ENCODE measurements around the gene EDNRA. TPM values are rescaled to one million over a fixed set of nuclear protein-coding genes. Genes with fewer than 3 reads are reported as not detected.
A peak's percentile ranks its signal among the peaks of the same experiment; 100 is the strongest.
"Not testable (repeated sequence)": the region's sequence is repeated elsewhere in the genome, so short reads cannot be mapped to it uniquely, and the experiment has no call there.

EDNRA gene
- total RNA-seq (2021) = not detected in 2 replicates
- Bru-seq, nascent RNA = percentile 12 among the genes with signal in this experiment
- percentile 6 among the genes with signal in this experiment for BruChase-seq, experiment 1, labeled RNA remaining after a 2-hour chase
- percentile 11 among the genes with signal in this experiment for BruChase-seq, experiment 2, labeled RNA remaining after a 6-hour chase
- long read RNA-seq = 0 reads

DNA sequence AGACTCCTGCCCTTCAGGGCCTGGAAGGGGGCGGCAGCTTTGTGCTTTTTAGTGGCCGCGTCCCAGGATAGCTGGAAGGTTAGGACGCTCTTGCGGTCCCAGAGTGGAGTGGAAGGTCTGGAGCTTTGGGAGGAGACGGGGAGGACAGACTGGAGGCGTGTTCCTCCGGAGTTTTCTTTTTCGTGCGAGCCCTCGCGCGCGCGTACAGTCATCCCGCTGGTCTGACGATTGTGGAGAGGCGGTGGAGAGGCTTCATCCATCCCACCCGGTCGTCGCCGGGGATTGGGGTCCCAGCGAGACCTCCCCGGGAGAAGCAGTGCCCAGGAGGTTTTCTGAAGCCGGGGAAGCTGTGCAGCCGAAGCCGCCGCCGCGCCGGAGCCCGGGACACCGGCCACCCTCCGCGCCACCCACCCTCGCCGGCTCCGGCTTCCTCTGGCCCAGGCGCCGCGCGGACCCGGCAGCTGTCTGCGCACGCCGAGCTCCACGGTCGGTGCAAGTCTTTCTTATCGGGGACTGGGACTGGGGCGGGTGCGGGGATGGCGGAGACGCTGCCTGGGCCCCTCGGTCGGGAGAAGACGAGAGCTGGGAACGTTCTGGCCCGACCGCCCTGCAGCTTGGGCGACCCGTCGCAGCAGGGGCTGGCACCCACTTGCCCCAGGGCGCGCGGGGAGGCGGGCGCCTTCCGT is at the start of gene EDNRA:
Gene EDNRA (plus strand): TSS at position 207 of the 686 bp plus-strand sequence. CDS start 4,585 bp downstream, outside the sequence.
- H4K20me1 ChIP-seq (ENCODE audit: insufficient read depth) = no peaks in the 10 kb centered on the region
- peak within 1 kb of the TSS; percentile 59 for H3K4me2 ChIP-seq
- H3K4me3 ChIP-seq = peak within 1 kb of the TSS; percentile 46
- ChIA-PET CTCF (interaction anchor here (0.6 kb wide), 1 partner anchor 11 kb away, joined by 10 read pairs; no protein-coding TSS in a partner anchor), POLR2A (ENCODE audit: unreplicated experiment) (no interaction called here)
- H3K9me3 ChIP-seq (ENCODE audit: insufficient read depth, low read depth) = no peaks in the 10 kb centered on the region
- DNase-seq = peak in 1 of 2 experiments; percentile 16
- H3K4me1 ChIP-seq (replicated peaks; ENCODE audit: insufficient read depth) = no peaks in the 10 kb centered on the region
- no TSS peak for BruUV-seq (replicated peaks)
- no peaks in the 10 kb centered on the region for H3K36me3 ChIP-seq (ENCODE audit: low read depth)
- intact Hi-C loops (cut with micrococcal nuclease; ENCODE audit: unreplicated experiment) = no loop called here
- no peaks in the 10 kb centered on the region for H3F3A ChIP-seq (ENCODE audit: insufficient read depth, low read depth)
- H3K9me2 ChIP-seq (ENCODE audit: insufficient read depth) = no peaks in the 10 kb centered on the region
- H3K27me3 ChIP-seq (ENCODE audit: insufficient read depth, low read depth) = no peaks in the 10 kb centered on the region
- H3K27ac ChIP-seq = no peak within 1 kb of the TSS
- peak within 1 kb of the TSS; percentile 60 for H2AFZ ChIP-seq
- TF ChIP-seq, protein P1, sequence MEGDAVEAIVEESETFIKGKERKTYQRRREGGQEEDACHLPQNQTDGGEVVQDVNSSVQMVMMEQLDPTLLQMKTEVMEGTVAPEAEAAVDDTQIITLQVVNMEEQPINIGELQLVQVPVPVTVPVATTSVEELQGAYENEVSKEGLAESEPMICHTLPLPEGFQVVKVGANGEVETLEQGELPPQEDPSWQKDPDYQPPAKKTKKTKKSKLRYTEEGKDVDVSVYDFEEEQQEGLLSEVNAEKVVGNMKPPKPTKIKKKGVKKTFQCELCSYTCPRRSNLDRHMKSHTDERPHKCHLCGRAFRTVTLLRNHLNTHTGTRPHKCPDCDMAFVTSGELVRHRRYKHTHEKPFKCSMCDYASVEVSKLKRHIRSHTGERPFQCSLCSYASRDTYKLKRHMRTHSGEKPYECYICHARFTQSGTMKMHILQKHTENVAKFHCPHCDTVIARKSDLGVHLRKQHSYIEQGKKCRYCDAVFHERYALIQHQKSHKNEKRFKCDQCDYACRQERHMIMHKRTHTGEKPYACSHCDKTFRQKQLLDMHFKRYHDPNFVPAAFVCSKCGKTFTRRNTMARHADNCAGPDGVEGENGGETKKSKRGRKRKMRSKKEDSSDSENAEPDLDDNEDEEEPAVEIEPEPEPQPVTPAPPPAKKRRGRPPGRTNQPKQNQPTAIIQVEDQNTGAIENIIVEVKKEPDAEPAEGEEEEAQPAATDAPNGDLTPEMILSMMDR (conservative IDR thresholded peaks at IDR 0.05) = no peak
- TF ChIP-seq EZH2 (IDR thresholded peaks at IDR 0.05; ENCODE audit: low read depth) = no peak
- no peaks in the 10 kb centered on the region for H3K79me2 ChIP-seq (ENCODE audit: low read depth)

DNA sequence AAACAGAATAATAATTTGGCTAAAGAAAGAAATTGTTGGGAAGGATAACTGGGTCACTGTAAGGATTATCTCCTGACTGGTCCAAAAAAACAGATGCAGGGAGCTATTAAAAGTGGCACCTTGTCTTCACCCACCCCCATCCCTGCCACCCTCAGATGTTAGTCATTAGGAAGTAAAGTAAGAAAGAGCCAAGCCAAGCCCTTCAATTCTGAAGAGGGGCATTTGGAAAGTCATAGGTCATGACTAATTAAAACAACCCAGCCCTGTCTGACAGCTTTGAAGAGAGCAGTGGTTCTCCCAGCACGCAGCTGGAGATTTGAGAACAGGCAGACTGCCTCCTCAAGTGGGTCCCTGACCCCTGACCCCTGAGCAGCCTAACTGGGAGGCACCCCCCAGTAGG is 46.5 kb upstream of the EDNRA start:
- H3K9me2 ChIP-seq (ENCODE audit: insufficient read depth); H3K4me1 ChIP-seq (replicated peaks; ENCODE audit: insufficient read depth); H3K27me3 ChIP-seq (ENCODE audit: insufficient read depth, low read depth); H2AFZ ChIP-seq; H3K36me3 ChIP-seq (ENCODE audit: low read depth); H4K20me1 ChIP-seq (ENCODE audit: insufficient read depth); H3K9me3 ChIP-seq (ENCODE audit: insufficient read depth, low read depth); H3K4me3 ChIP-seq; H3F3A ChIP-seq (ENCODE audit: insufficient read depth, low read depth); intact Hi-C loops (cut with micrococcal nuclease; ENCODE audit: unreplicated experiment); CTCF ChIA-PET; H3K27ac ChIP-seq; H3K4me2 ChIP-seq; BruUV-seq (replicated peaks); DNase-seq; H3K79me2 ChIP-seq (ENCODE audit: low read depth): not testable (repeated sequence)
- POLR2A ChIA-PET (ENCODE audit: unreplicated experiment) = interaction anchor here (0.6 kb wide), 1 partner anchor 21 kb away, joined by 9 read pairs; no protein-coding TSS in a partner anchor

GRCh38 chr4:147440442-147440841 is 40.5 kb upstream of the EDNRA start:
- no peaks in the 10 kb centered on the region for H3K36me3 ChIP-seq (ENCODE audit: low read depth)
- no peak overlapping the region for H3K27ac ChIP-seq
- no peak overlapping the region for H2AFZ ChIP-seq
- no peaks in the 10 kb centered on the region for H3K9me2 ChIP-seq (ENCODE audit: insufficient read depth)
- H3K79me2 ChIP-seq (ENCODE audit: low read depth) = no peaks in the 10 kb centered on the region
- H3K4me1 ChIP-seq (replicated peaks; ENCODE audit: insufficient read depth) = no peaks in the 10 kb centered on the region
- POLR2A ChIA-PET (ENCODE audit: unreplicated experiment) = no interaction called here
- no peak overlapping the region for H3K4me2 ChIP-seq
- TF ChIP-seq, protein P1 (conservative IDR thresholded peaks at IDR 0.05) = no peak
- TF ChIP-seq EZH2 (IDR thresholded peaks at IDR 0.05; ENCODE audit: low read depth) = no peak
- no peaks in the 10 kb centered on the region for H3F3A ChIP-seq (ENCODE audit: insufficient read depth, low read depth)
- CTCF ChIA-PET = no interaction called here
- no peaks in the 10 kb centered on the region for H3K9me3 ChIP-seq (ENCODE audit: insufficient read depth, low read depth)
- intact Hi-C loops (cut with micrococcal nuclease; ENCODE audit: unreplicated experiment) = no loop called here
- DNase-seq = no peak
- no peaks in the 10 kb centered on the region for H3K27me3 ChIP-seq (ENCODE audit: insufficient read depth, low read depth)
- no peaks in the 10 kb centered on the region for H4K20me1 ChIP-seq (ENCODE audit: insufficient read depth)
- no peak overlapping the region for H3K4me3 ChIP-seq
- no TSS peak for BruUV-seq (replicated peaks)
